Amniotic epithelial cell (primary cell): ENCODE measurements around the gene CXCR2.
A peak's percentile ranks its signal among the peaks of the same experiment; 100 is the strongest.
"Not testable (repeated sequence)": the region's sequence is repeated elsewhere in the genome, so short reads cannot be mapped to it uniquely, and the experiment has no call there.

Experiments used
- DNase-seq: peaks from one replicate; pipeline ENCODE4 v3.0.0-alpha.2; 2010; ENCODE audit warnings: low read depth

CXCR2 gene

GRCh38 chr2:218125626-218126080 lies at the start of gene CXCR2:
Gene CXCR2 (plus strand): TSS chr2:218126028. CDS start chr2:218134802, 8,774 bp downstream.
- no peak for DNase-seq

- no peak for DNase-seq
These were observed 48.2 kb upstream of the CXCR2 start for GRCh38 chr2:218077464-218078216.

- no peak for DNase-seq
These were observed 45.6 kb upstream of the CXCR2 start for GRCh38 chr2:218079943-218080913.

- DNase-seq: no peak
These were observed 44.8 kb upstream of the CXCR2 start for GRCh38 chr2:218081063-218081462.

GRCh38 chr2:218081695-218082094 lies 44.1 kb upstream of the CXCR2 start:
- peak; percentile 68 for DNase-seq

GRCh38 chr2:218082586-218083351 lies 43.1 kb upstream of the CXCR2 start:
- DNase-seq: no peak

GRCh38 chr2:218083352-218083676 lies 42.5 kb upstream of the CXCR2 start:
- no peak for DNase-seq

GRCh38 chr2:218086478-218086877 lies 39.4 kb upstream of the CXCR2 start:
- peak; percentile 36 for DNase-seq

- DNase-seq: no peak
These were observed 36.6 kb upstream of the CXCR2 start for GRCh38 chr2:218089259-218089658.

- peak; percentile 82 for DNase-seq
These were observed 34.1 kb upstream of the CXCR2 start for GRCh38 chr2:218091746-218092145.

- DNase-seq: no peak
These were observed 31.9 kb upstream of the CXCR2 start for GRCh38 chr2:218093879-218094278.

- no peak for DNase-seq
These were observed 30.0 kb upstream of the CXCR2 start for GRCh38 chr2:218095853-218096252.

GRCh38 chr2:218097975-218098374 lies 27.9 kb upstream of the CXCR2 start:
- no peak for DNase-seq

- not testable (repeated sequence) for DNase-seq
These were observed 17.0 kb upstream of the CXCR2 start for GRCh38 chr2:218108834-218109233.

- DNase-seq: not testable (repeated sequence)
These were observed 4.0 kb upstream of the CXCR2 start for GRCh38 chr2:218121789-218122188.

- not testable (repeated sequence) for DNase-seq
These were observed 3.5 kb upstream of the CXCR2 start for GRCh38 chr2:218122286-218122685.

GRCh38 chr2:218123986-218124385 lies 1.8 kb upstream of the CXCR2 start:
- DNase-seq: peak; percentile 16

- no peak for DNase-seq
These were observed 733 bp upstream of the CXCR2 start for GRCh38 chr2:218125095-218125494.

- DNase-seq: no peak
These were observed 2.2 kb downstream of the CXCR2 start for GRCh38 chr2:218127929-218128455.

GRCh38 chr2:218128781-218129457 lies 3.1 kb downstream of the CXCR2 start:
- DNase-seq: no peak

GRCh38 chr2:218129458-218130135 lies 3.8 kb downstream of the CXCR2 start:
- DNase-seq: peak; percentile 64
